Stomach smooth muscle (tissue), 2 donors: Measurements from ENCODE around the gene PFDN1.
"Not testable (repeated sequence)": the region's sequence is repeated elsewhere in the genome, so short reads cannot be mapped to it uniquely, and the experiment has no call there.

Source experiments
- H3K27ac ChIP-seq: one replicate; pipeline ENCODE4 v1.7.0; 2013; ENCODE audit warnings: mild to moderate bottlenecking, low read length, inconsistent platforms
- H3K27me3 ChIP-seq, 2 donors: one replicate each; pipeline ENCODE4 v1.7.0; 2013; ENCODE audit warnings: low read length in 2 of 2; ENCODE audit not compliant: insufficient read depth in 2 of 2, control insufficient read depth in 1 of 2
- H3K36me3 ChIP-seq, 2 donors: one replicate each; pipeline ENCODE4 v1.7.0; 2013; ENCODE audit warnings: low read length in 2 of 2; ENCODE audit not compliant: control insufficient read depth in 2 of 2, insufficient read depth in 2 of 2
- H3K4me1 ChIP-seq: one replicate; pipeline ENCODE4 v1.7.0; 2013; ENCODE audit warnings: low read length; ENCODE audit not compliant: control insufficient read depth, insufficient read depth
- H3K4me3 ChIP-seq, 2 donors: one replicate each; pipeline ENCODE4 v1.7.0; 2013; ENCODE audit warnings: low read length in 2 of 2
- H3K9ac ChIP-seq, 2 donors: one replicate each; pipeline ENCODE4 v1.7.0; 2013; ENCODE audit warnings: low read length in 2 of 2, mild to moderate bottlenecking in 1 of 2
- H3K9me3 ChIP-seq, 2 donors: one replicate each; pipeline ENCODE4 v1.7.0; 2013; ENCODE audit warnings: low read length in 2 of 2; ENCODE audit not compliant: control insufficient read depth in 2 of 2
- donor health status: healthy.
- donor health status: Pancreatic carcinoma.

Gene PFDN1

GRCh38 chr5:140302786-140303639 lies at the start of gene PFDN1:
PFDN1 (minus strand) TSS chr5:140303101; CDS start chr5:140303073, 28 bp downstream.
- Histone ChIP-seq H3K9me3 (no peaks in the 10 kb centered on the region), H3K36me3 (no peaks in the 10 kb centered on the region), H3K9ac (peak within 1 kb of the TSS; percentile 83 to 97), H3K4me3 (peak within 1 kb of the TSS; percentile 83 to 98), H3K27ac (peak within 1 kb of the TSS; percentile 79), H3K4me1 (no peaks in the 10 kb centered on the region), H3K27me3 (no peaks in the 10 kb centered on the region)

- no peaks in the 10 kb centered on the region for H3K9me3 ChIP-seq
- peaks cover 16% of the 10 kb centered on the region for H3K4me1 ChIP-seq
- no peak overlapping the region for H3K9ac ChIP-seq
- no peaks in the 10 kb centered on the region for H3K27me3 ChIP-seq
- no peak overlapping the region for H3K4me3 ChIP-seq
- no peak overlapping the region for H3K27ac ChIP-seq
- H3K36me3 ChIP-seq, result no peaks in the 10 kb centered on the region
These were observed 48.9 kb upstream of the PFDN1 start for GRCh38 chr5:140351609-140352334.

- Histone ChIP-seq H3K9ac (no peak overlapping the region), H3K4me1 (peaks cover 33% of the 10 kb centered on the region), H3K9me3 (no peaks in the 10 kb centered on the region), H3K27me3 (no peaks in the 10 kb centered on the region), H3K4me3 (no peak overlapping the region), H3K36me3 (no peaks in the 10 kb centered on the region), H3K27ac (no peak overlapping the region)
These were observed 46.3 kb upstream of the PFDN1 start for GRCh38 chr5:140349244-140349643.

- Histone ChIP-seq H3K36me3 (no peaks in the 10 kb centered on the region), H3K27ac (peak overlapping the region; percentile 24), H3K27me3 (no peaks in the 10 kb centered on the region), H3K4me1 (peaks cover 39% of the 10 kb centered on the region), H3K9me3 (no peaks in the 10 kb centered on the region), H3K9ac (no peak overlapping the region), H3K4me3 (no peak overlapping the region)
These were observed 45.2 kb upstream of the PFDN1 start for GRCh38 chr5:140348104-140348503.

- H3K36me3 ChIP-seq, result no peaks in the 10 kb centered on the region
- no peaks in the 10 kb centered on the region for H3K9me3 ChIP-seq
- peak overlapping the region in 1 of 2 donors; percentile 86 for H3K4me3 ChIP-seq
- H3K27me3 ChIP-seq, result no peaks in the 10 kb centered on the region
- H3K4me1 ChIP-seq, result peaks cover 46% of the 10 kb centered on the region
- peak overlapping the region in 1 of 2 donors; percentile 85 for H3K9ac ChIP-seq
- peak overlapping the region; percentile 77 for H3K27ac ChIP-seq
These were observed 44.5 kb upstream of the PFDN1 start for GRCh38 chr5:140347360-140347759.

DNA sequence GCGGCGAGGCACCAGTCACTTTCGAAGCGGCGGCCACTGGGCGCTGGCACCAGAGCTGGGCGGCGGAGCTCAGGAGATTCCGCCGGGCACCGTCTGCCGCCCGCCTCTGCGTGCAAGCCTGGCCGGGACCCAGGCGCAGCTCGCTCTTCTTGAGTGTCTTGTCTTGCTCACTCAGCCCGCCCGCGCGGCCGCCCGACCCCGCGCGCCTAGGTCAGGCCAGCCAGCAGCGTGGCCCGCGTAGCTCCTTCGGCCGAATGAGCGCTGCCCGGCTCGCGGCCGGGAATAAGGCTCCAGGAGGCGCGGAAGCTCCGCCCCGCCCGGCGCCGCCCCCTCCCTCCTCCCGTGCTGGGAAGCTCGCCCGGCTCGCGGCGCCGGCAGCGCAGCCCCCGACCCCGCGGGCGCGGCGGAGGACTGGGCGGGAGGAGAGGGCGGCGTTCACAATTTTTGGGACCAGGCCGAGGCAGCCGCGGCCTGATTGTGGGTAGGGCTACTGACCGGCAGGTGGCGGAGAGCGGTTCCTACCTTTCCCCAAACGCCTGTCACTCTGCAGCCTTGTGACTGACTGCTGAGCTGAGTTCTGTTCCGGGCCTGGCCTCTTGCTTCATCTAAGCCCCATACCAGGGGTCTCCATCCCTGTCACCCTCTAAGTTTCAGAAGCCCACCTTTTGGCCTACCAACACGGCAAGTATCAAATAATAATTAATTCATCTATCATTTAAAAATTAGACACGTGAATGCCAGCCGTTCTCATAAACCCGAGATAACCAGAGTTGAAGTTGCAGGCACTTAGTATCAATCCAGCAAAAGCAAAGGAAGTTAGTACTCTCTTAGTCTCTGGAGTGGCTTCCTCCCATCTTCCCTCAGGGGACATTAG lies 43.7 kb upstream of the PFDN1 start, which contains the start of gene HBEGF:
TSS of gene HBEGF (minus strand) at position 256 of the 874 bp plus-strand sequence. CDS start 275 bp downstream, outside the sequence.
- no peaks in the 10 kb centered on the region for H3K36me3 ChIP-seq
- peak within 1 kb of the TSS; percentile 86 to 89 for H3K4me3 ChIP-seq
- peak within 1 kb of the TSS; percentile 77 for H3K27ac ChIP-seq
- peaks cover 54% of the 10 kb centered on the region for H3K4me1 ChIP-seq
- peak within 1 kb of the TSS; percentile 79 to 85 for H3K9ac ChIP-seq
- no peaks in the 10 kb centered on the region for H3K9me3 ChIP-seq
- no peaks in the 10 kb centered on the region for H3K27me3 ChIP-seq

- no peaks in the 10 kb centered on the region for H3K27me3 ChIP-seq
- no peaks in the 10 kb centered on the region for H3K9me3 ChIP-seq
- H3K4me1 ChIP-seq, result peaks cover 58% of the 10 kb centered on the region
- H3K4me3 ChIP-seq, result peak overlapping the region; percentile 86 to 89
- peak overlapping the region; percentile 79 to 85 for H3K9ac ChIP-seq
- peaks cover 0 to 2% of the 10 kb centered on the region in 2 donors for H3K36me3 ChIP-seq
- H3K27ac ChIP-seq, result peak overlapping the region; percentile 77
These were observed 43.0 kb upstream of the PFDN1 start for GRCh38 chr5:140345919-140346347.

DNA sequence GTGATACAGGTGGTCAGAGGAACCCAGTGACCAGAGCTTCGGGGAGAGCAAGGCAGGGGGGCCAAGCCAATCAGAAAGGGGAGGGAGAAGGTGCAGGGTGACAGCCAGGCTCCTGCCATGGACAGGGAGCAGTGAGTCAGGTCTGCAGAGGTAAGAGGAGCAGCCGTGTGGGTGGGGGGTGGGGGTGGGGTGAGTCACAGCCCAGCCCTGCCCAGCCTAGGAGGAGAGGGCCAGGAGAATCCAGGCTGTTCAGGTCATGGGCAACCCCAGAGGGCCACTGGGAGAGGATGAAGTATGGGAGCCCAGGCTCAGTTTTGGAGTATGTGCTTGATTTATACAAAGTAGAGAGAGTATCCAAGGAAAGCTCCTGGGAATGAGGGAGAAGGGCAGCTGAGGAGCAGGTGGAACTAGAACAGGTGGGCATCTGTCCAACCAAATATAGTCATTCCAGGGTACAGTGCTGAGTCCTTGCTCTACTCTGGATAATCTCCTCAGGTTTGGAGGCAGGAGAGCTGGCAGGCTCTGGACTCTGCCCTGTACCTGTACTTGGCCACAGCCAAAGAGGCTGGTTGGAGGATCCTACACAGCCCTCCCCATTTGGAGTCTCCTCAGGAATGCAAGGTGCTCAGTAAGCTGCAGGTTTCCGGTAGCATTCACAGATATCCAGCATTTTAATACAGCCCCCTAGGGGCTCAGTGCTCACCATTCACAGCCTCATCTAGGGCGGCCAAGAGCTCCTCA lies 42.0 kb upstream of the PFDN1 start:
- peak overlapping the region; percentile 86 to 89 for H3K4me3 ChIP-seq
- peaks cover 63% of the 10 kb centered on the region for H3K4me1 ChIP-seq
- H3K9ac ChIP-seq, result peak overlapping the region; percentile 79 to 85
- no peaks in the 10 kb centered on the region for H3K27me3 ChIP-seq
- H3K9me3 ChIP-seq, result no peaks in the 10 kb centered on the region
- peaks cover 0 to 2% of the 10 kb centered on the region in 2 donors for H3K36me3 ChIP-seq
- H3K27ac ChIP-seq, result peak overlapping the region; percentile 77

DNA sequence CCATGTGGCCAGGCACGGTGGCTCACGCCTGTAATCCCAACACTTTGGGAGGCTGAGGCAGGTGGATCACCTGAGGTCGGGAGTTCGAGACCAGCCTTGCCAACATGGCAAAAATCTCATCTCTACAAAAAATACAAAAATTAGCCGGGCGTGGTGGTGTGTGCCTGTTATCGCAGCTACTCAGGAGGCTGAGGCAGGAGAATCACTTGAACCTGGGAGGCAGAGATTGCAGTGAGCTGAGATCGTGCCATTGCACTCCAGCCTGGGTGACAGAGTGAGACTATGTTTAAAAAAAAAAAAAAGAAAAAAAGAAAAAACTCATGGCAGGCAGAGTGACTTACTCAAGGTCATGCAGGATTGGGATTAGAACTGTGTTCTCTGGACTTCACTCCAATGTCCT lies 40.9 kb upstream of the PFDN1 start:
- H3K9me3 ChIP-seq, H3K36me3 ChIP-seq, H3K27ac ChIP-seq, H3K27me3 ChIP-seq, H3K9ac ChIP-seq: not testable (repeated sequence)
- H3K4me1 ChIP-seq, result peaks cover 65% of the 10 kb centered on the region
- peak overlapping the region in 1 of 2 donors; percentile 10 for H3K4me3 ChIP-seq
